Nephron (organoid): ENCODE measurements around the gene COL8A1.
A peak's percentile ranks its signal among the peaks of the same experiment; 100 is the strongest.

ENCODE experiments used
- H3K27ac Mint-ChIP-seq, 3 experiments: 2 replicates each; pipeline ENCODE4 v1.8.0; 2020; ENCODE audit warnings: mixed read lengths in 3 of 3, mild to moderate bottlenecking in 2 of 3, moderate library complexity in 1 of 3
- H3K27me3 Mint-ChIP-seq: 2 replicates; pipeline ENCODE4 v1.8.0; 2021; ENCODE audit warnings: low read depth, mild to moderate bottlenecking, moderate library complexity, mixed read lengths
- H3K36me3 Mint-ChIP-seq: 2 replicates; pipeline ENCODE4 v1.8.0; 2020; ENCODE audit warnings: low read depth, mixed read lengths
- H3K4me1 Mint-ChIP-seq: 2 replicates; pipeline ENCODE4 v1.8.0; 2020; ENCODE audit warnings: mixed read lengths
- H3K4me3 Mint-ChIP-seq, 3 experiments: 2 replicates each; pipeline ENCODE4 v1.8.0; 2020; ENCODE audit warnings: mild to moderate bottlenecking in 3 of 3, mixed read lengths in 3 of 3, moderate library complexity in 2 of 3
- H3K9me3 Mint-ChIP-seq: 2 replicates; pipeline ENCODE4 v1.8.0; 2020; ENCODE audit warnings: mixed read lengths
- CTCF ChIP-seq, 3 experiments: fragments of 200-600 bp; sonication (generic); IDR thresholded peaks; one replicate each; pipeline ENCODE4 v1.5.0; 2021; ENCODE audit warnings: antibody characterized with exemption in 3 of 3; ENCODE audit not compliant: unreplicated experiment in 3 of 3

Gene COL8A1

GRCh38 chr3:99712291-99712954 is 74.0 kb downstream of the COL8A1 start:
- Mint-ChIP-seq H3K27ac (peak overlapping the region; percentile 40 to 80 (median 52)), H3K4me1 (peaks cover 8% of the 10 kb centered on the region), H3K9me3 (no peaks in the 10 kb centered on the region), H3K4me3 (no peak overlapping the region), H3K36me3 (no peaks in the 10 kb centered on the region), H3K27me3 (no peaks in the 10 kb centered on the region)
- TF ChIP-seq CTCF (IDR thresholded peaks at IDR 0.05; ENCODE audit: unreplicated experiment in 3 of 3), result no peak

GRCh38 chr3:99713440-99713839 is 75.0 kb downstream of the COL8A1 start:
- no peaks in the 10 kb centered on the region for H3K9me3 Mint-ChIP-seq
- no peaks in the 10 kb centered on the region for H3K36me3 Mint-ChIP-seq
- no peaks in the 10 kb centered on the region for H3K27me3 Mint-ChIP-seq
- H3K4me3 Mint-ChIP-seq, result no peak overlapping the region
- no peak for TF ChIP-seq CTCF (IDR thresholded peaks at IDR 0.05; ENCODE audit: unreplicated experiment in 3 of 3)
- H3K27ac Mint-ChIP-seq, result peak overlapping the region; percentile 40 to 80 (median 52)
- H3K4me1 Mint-ChIP-seq, result peaks cover 8% of the 10 kb centered on the region

- Mint-ChIP-seq H3K36me3 (no peaks in the 10 kb centered on the region), H3K27me3 (no peaks in the 10 kb centered on the region), H3K4me3 (no peak overlapping the region), H3K27ac (peak overlapping the region in 2 of 3 experiments; percentile 18 to 80), H3K9me3 (no peaks in the 10 kb centered on the region), H3K4me1 (peaks cover 8% of the 10 kb centered on the region)
- no peak for TF ChIP-seq CTCF (IDR thresholded peaks at IDR 0.05; ENCODE audit: unreplicated experiment in 3 of 3)
Measured at GRCh38 chr3:99714146-99714545, 75.8 kb downstream of the COL8A1 start.

GRCh38 chr3:99714575-99714974 is 76.2 kb downstream of the COL8A1 start:
- no peak for TF ChIP-seq CTCF (IDR thresholded peaks at IDR 0.05; ENCODE audit: unreplicated experiment in 3 of 3)
- H3K9me3 Mint-ChIP-seq, result no peaks in the 10 kb centered on the region
- H3K36me3 Mint-ChIP-seq, result no peaks in the 10 kb centered on the region
- H3K27ac Mint-ChIP-seq, result peak overlapping the region in 2 of 3 experiments; percentile 18 to 80
- no peak overlapping the region for H3K4me3 Mint-ChIP-seq
- H3K27me3 Mint-ChIP-seq, result no peaks in the 10 kb centered on the region
- peaks cover 8% of the 10 kb centered on the region for H3K4me1 Mint-ChIP-seq

GRCh38 chr3:99716463-99716995 is 78.1 kb downstream of the COL8A1 start:
- H3K27me3 Mint-ChIP-seq, result no peaks in the 10 kb centered on the region
- no peak overlapping the region for H3K4me3 Mint-ChIP-seq
- no peak for TF ChIP-seq CTCF (IDR thresholded peaks at IDR 0.05; ENCODE audit: unreplicated experiment in 3 of 3)

More at GRCh38 chr3:99716463-99716995, 78.1 kb downstream of the COL8A1 start:
- Mint-ChIP-seq H3K27ac (no peak overlapping the region), H3K9me3 (no peaks in the 10 kb centered on the region), H3K36me3 (no peaks in the 10 kb centered on the region), H3K4me1 (peaks cover 19% of the 10 kb centered on the region)
